NCI-H345 treated with DMSO at 0.1 percent for 48 hours (cell line): Measurements from ENCODE around the gene MAD1L1.
"Not testable (repeated sequence)": the region's sequence is repeated elsewhere in the genome, so short reads cannot be mapped to it uniquely, and the experiment has no call there.

Source experiments
- DNase-seq: peaks from one replicate; lab custom pipeline; 2025; ENCODE audit not compliant: unreplicated experiment; lab: John Stamatoyannopoulos, UW

Gene MAD1L1

GRCh38 chr7:1848013-1848640 is 384.6 kb downstream of the MAD1L1 start:
- DNase-seq, result no peak

- DNase-seq, result no peak
These were observed 385.3 kb downstream of the MAD1L1 start for GRCh38 chr7:1847260-1848001.

- no peak for DNase-seq
These were observed 386.2 kb downstream of the MAD1L1 start for GRCh38 chr7:1846331-1847065.

GRCh38 chr7:1845536-1846311 is 387.0 kb downstream of the MAD1L1 start:
- DNase-seq, result no peak

GRCh38 chr7:1844951-1845390 is 387.8 kb downstream of the MAD1L1 start:
- no peak for DNase-seq

GRCh38 chr7:1844336-1844950 is 388.3 kb downstream of the MAD1L1 start:
- no peak for DNase-seq

- no peak for DNase-seq
These were observed 388.8 kb downstream of the MAD1L1 start for GRCh38 chr7:1843921-1844335.

- no peak for DNase-seq
These were observed 389.4 kb downstream of the MAD1L1 start for GRCh38 chr7:1843271-1843861.

GRCh38 chr7:1842321-1843221 is 390.2 kb downstream of the MAD1L1 start:
- no peak for DNase-seq

GRCh38 chr7:1841286-1842021 is 391.3 kb downstream of the MAD1L1 start:
- DNase-seq, result not testable (repeated sequence)

GRCh38 chr7:1840744-1841143 is 392.0 kb downstream of the MAD1L1 start:
- DNase-seq, result not testable (repeated sequence)

- DNase-seq, result no peak
These were observed 393.0 kb downstream of the MAD1L1 start for GRCh38 chr7:1839701-1840100.

GRCh38 chr7:1838911-1839531 is 393.7 kb downstream of the MAD1L1 start:
- not testable (repeated sequence) for DNase-seq

GRCh38 chr7:1838544-1838872 is 394.2 kb downstream of the MAD1L1 start:
- not testable (repeated sequence) for DNase-seq

- not testable (repeated sequence) for DNase-seq
These were observed 394.8 kb downstream of the MAD1L1 start for GRCh38 chr7:1837696-1838543.

- not testable (repeated sequence) for DNase-seq
These were observed 400.7 kb downstream of the MAD1L1 start for GRCh38 chr7:1831933-1832535.

GRCh38 chr7:1831471-1831870 is 401.3 kb downstream of the MAD1L1 start:
- not testable (repeated sequence) for DNase-seq
